ENCODE results near the gene ABCD4.

ABCD4 gene

DNA sequence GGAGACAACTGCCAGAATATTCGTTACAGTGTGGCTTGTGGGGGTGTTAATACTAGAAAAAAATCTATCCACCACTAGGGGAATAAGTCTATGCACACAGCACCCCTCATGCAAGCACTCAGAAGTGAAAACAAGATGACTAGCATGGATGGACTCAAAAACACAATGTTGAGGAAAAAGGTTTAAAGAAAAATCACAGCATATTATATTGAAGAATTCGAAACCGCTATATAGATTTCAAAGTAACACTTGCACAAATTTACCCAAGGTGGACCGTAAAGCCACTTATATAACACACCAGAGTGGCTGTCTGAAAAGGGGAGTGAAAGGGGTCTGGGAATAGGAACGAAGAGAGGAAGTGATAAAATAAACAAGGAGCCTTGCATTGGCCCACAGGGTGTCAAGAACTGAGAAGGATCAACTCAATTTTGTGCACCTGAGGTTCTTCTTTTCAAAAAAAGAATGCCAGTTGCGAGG is 544 bp downstream of the ABCD4 start:
- H3K4me3 ChIP-seq (ENCODE audit: control insufficient read depth, low read depth, low read length), result peak overlapping the region; percentile 99
- TF ChIP-seq, protein P1, sequence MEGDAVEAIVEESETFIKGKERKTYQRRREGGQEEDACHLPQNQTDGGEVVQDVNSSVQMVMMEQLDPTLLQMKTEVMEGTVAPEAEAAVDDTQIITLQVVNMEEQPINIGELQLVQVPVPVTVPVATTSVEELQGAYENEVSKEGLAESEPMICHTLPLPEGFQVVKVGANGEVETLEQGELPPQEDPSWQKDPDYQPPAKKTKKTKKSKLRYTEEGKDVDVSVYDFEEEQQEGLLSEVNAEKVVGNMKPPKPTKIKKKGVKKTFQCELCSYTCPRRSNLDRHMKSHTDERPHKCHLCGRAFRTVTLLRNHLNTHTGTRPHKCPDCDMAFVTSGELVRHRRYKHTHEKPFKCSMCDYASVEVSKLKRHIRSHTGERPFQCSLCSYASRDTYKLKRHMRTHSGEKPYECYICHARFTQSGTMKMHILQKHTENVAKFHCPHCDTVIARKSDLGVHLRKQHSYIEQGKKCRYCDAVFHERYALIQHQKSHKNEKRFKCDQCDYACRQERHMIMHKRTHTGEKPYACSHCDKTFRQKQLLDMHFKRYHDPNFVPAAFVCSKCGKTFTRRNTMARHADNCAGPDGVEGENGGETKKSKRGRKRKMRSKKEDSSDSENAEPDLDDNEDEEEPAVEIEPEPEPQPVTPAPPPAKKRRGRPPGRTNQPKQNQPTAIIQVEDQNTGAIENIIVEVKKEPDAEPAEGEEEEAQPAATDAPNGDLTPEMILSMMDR (IDR thresholded peaks at IDR 0.05; ENCODE audit: control insufficient read depth, insufficient read depth, low read depth, low read length, missing control alignments), result peak; percentile 62
- DNase-seq (ENCODE audit: low read depth), result no peak

DNA sequence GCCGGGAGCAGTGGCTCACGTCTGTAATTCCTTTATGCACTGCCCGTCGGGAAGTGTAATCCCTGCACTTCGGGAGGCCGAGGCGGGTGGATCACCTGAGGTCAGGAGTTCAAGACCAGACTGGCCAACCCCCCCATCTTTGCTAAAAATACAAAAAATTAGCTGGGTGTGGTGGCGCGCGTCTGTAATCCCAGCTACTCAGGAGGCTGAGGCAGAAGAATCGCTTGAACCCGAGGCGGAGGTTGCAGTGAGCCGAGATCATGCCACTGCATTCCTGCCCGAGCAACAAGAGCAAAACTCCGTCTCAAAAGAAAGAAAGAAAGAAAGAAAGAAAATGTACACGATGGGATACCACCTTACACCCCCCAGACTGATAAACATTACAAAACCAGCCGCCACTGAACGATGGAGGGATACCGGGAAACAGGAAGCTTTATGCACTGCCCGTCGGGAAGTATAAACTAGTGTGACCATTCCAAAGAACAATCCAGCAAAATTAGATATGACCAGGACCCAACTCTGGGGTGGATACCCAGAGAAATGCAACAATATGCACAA is 1.1 kb downstream of the ABCD4 start:
- peak overlapping the region; percentile 99 for H3K4me3 ChIP-seq (ENCODE audit: control insufficient read depth, low read depth, low read length)
- TF ChIP-seq, protein P1 (IDR thresholded peaks at IDR 0.05; ENCODE audit: control insufficient read depth, insufficient read depth, low read depth, low read length, missing control alignments), result no peak
- no peak for DNase-seq (ENCODE audit: low read depth)

DNA sequence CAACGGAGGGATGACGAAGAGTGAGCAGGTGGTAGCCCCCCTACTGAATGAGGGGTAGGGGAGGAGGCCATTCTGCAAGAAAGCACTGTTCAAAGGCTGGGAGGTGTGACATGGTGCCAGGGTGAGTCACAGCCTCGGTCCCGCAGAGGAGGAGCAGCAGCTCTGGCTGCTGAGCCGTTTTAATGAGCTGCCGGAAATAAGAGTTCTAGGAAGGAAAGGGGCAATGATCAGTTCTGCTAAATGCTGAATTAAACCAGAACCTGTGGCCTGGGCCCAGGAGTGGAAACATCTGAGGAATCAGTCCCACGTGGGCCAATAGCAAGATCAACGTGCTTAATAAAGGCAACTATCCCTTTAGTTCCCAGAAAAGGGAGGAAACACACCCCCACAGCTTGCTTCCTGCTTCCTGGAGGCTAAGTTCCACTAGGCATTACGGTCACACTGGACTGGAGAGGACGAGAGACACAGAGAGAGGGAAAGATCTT is 3.6 kb downstream of the ABCD4 start:
- DNase-seq (ENCODE audit: low read depth), result peak; percentile 11
- no peak overlapping the region for H3K4me3 ChIP-seq (ENCODE audit: control insufficient read depth, low read depth, low read length)
- TF ChIP-seq, protein P1 (IDR thresholded peaks at IDR 0.05; ENCODE audit: control insufficient read depth, insufficient read depth, low read depth, low read length, missing control alignments), result no peak

DNA sequence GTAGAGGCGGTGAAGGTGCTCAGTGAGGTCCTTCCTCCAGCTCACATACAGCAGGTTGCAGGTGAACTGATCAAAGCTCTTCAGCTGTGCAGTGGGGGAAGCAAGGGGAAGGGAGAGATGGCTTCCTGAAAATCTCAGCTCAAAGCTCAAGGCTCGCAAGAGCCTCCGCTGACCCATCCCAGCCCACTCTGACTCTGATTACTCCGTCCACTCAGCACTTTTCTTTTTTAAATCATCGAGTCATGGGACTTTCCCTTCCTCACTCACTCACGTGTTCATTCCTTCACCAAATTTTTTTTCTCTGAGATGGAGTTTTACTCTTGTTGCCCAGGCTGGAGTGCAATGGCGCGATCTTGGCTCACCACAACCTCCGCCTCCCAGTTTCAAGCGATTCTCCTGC is 4.7 kb downstream of the ABCD4 start:
- H3K4me3 ChIP-seq (ENCODE audit: control insufficient read depth, low read depth, low read length), result no peak overlapping the region
- TF ChIP-seq, protein P1 (IDR thresholded peaks at IDR 0.05; ENCODE audit: control insufficient read depth, insufficient read depth, low read depth, low read length, missing control alignments), result no peak
- DNase-seq (ENCODE audit: low read depth), result no peak

DNA sequence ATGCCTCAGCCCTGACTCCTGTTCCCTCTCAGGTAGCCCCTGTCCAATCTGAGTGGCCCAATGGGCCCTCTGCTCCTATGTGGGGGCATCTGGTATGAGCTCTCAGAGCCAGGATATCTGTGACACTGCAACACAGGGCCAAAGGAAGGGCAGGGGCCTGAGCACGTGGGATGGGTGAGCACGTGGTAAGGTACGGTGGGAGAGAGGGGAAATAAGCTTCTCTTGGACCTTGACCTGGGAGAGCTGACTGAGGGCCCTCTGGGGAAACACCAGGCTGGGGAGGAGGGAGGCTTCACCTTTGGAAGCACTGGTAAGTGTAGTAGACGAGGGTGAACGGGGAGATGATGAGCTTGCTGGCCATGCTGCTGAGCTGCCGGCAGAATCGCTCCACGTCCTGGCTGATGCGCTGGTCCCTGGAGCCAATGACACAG is 6.7 kb downstream of the ABCD4 start:
- DNase-seq (ENCODE audit: low read depth), result no peak
- TF ChIP-seq, protein P1 (IDR thresholded peaks at IDR 0.05; ENCODE audit: control insufficient read depth, insufficient read depth, low read depth, low read length, missing control alignments), result no peak
- no peak overlapping the region for H3K4me3 ChIP-seq (ENCODE audit: control insufficient read depth, low read depth, low read length)

DNA sequence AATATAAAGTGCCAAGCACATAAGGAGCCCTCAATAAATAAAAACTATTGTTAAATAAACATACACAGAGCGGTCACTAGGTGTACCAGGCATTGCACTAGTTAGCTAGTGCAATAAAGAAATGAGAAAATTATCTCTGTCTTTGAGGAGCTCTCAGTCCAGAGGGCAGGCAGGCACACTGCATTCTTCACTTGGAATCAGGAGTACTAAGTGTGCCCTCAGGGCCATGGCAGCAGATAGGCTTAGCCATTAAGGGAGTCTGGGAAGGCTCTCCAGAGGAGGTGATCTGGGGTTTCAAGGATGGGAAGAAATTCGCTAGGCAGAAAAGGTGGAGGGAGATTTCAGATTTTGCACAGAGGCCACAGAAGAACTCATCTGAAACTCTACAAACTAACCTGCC is 9.1 kb downstream of the ABCD4 start:
- TF ChIP-seq, protein P1 (IDR thresholded peaks at IDR 0.05; ENCODE audit: control insufficient read depth, insufficient read depth, low read depth, low read length, missing control alignments), result no peak
- DNase-seq (ENCODE audit: low read depth), result no peak
- H3K4me3 ChIP-seq (ENCODE audit: control insufficient read depth, low read depth, low read length), result no peak overlapping the region

Data from AG09309 (cell line).